Stimulated activated memory B cell treated with anti-CD40 and anti-IgM and Interleukin-4, amounts not matched to agents 10 μg/mL and 1 μg/mL and 100 μg/mL, for 72 hours (primary cell): ENCODE measurements around the gene LMNB1.
"Not testable (repeated sequence)": the region's sequence is repeated elsewhere in the genome, so short reads cannot be mapped to it uniquely, and the experiment has no call there.

Experiments
- ATAC-seq: fragments of 150-1000 bp; cut with Tn5 transposase; 2 replicates; pipeline ENCODE4 v1.10.0; 2021
- H3K27ac Mint-ChIP-seq: one replicate; pipeline ENCODE4 v1.8.0; 2022; ENCODE audit warnings: mild to moderate bottlenecking, mixed read lengths
- H3K27me3 Mint-ChIP-seq: one replicate; pipeline ENCODE4 v1.8.0; 2022; ENCODE audit warnings: mixed read lengths
- H3K36me3 Mint-ChIP-seq: one replicate; pipeline ENCODE4 v1.8.0; 2022; ENCODE audit warnings: mixed read lengths
- H3K4me1 Mint-ChIP-seq: one replicate; pipeline ENCODE4 v1.8.0; 2022; ENCODE audit warnings: mixed read lengths
- H3K4me3 Mint-ChIP-seq: one replicate; pipeline ENCODE4 v1.8.0; 2022; ENCODE audit warnings: mild to moderate bottlenecking, moderate library complexity, mixed read lengths
- H3K9me3 Mint-ChIP-seq: one replicate; pipeline ENCODE4 v1.8.0; 2022; ENCODE audit warnings: mixed read lengths

Gene LMNB1

DNA sequence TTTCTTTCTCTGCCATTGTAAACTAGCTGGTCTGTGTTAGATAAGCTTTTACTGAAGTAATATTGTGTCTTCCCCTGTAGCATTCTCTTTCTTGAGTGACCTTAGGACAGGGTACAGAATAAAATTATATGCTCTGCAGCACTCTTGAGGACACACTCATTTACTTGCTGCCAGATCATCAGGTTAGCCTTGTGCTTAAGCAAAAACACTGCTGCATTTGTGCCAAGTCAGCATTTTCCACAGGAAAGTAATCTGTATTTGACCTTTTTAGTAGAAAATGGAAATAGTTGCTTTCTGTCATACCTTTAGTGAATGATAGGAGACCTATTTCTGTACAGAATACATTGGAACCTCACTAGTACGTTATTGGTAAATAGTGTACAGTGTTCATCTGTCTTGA is 54.2 kb downstream of the LMNB1 start:
- Mint-ChIP-seq H3K27ac (no peak overlapping the region), H3K27me3 (no peaks in the 10 kb centered on the region), H3K9me3 (no peaks in the 10 kb centered on the region), H3K4me1 (no peaks in the 10 kb centered on the region), H3K36me3 (peaks cover 75% of the 10 kb centered on the region), H3K4me3 (no peak overlapping the region)
- ATAC-seq, result no peak

- no peaks in the 10 kb centered on the region for H3K4me1 Mint-ChIP-seq
- peaks cover 64% of the 10 kb centered on the region for H3K36me3 Mint-ChIP-seq
- ATAC-seq, result no peak
- H3K4me3 Mint-ChIP-seq, result no peak overlapping the region
- H3K27ac Mint-ChIP-seq, result no peak overlapping the region
- no peaks in the 10 kb centered on the region for H3K9me3 Mint-ChIP-seq
- no peaks in the 10 kb centered on the region for H3K27me3 Mint-ChIP-seq
Observed at GRCh38 chr5:126836778-126837177, 59.8 kb downstream of the LMNB1 start.

GRCh38 chr5:126837242-126837641 is 60.3 kb downstream of the LMNB1 start:
- no peak for ATAC-seq
- Mint-ChIP-seq H3K27ac (no peak overlapping the region), H3K27me3 (no peaks in the 10 kb centered on the region), H3K4me1 (no peaks in the 10 kb centered on the region), H3K4me3 (no peak overlapping the region), H3K36me3 (peaks cover 68% of the 10 kb centered on the region), H3K9me3 (no peaks in the 10 kb centered on the region)

DNA sequence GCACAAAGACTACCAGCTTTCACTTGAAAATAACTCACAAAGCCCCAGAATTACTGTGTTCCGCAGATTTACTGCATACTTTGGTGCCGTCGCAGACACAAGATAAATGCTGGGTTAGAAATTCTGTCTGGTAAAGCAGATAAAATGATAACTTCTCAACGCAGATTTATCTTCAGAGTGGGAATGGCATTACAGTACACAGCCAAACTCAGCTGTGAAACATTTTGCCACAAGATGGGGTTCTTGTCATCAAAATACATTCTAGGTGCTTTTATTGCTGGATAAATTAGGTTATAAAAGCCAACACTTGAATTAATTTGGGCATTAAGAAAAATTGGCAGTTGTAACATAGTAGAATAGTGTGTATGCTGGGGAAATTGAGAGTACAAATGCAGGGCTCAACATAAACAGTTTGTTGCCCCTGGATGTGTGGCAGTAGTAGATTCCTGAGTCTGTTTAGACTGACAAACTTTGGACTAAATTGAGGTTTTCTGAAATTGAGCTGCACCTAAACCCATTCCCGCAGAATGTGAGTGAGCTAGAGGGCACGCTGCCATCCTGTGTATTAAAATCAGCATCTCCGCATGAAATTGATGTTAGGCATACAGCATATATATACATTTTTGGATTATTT is 61.1 kb downstream of the LMNB1 start:
- Mint-ChIP-seq H3K27ac (no peak overlapping the region), H3K27me3 (no peaks in the 10 kb centered on the region), H3K36me3 (peaks cover 65% of the 10 kb centered on the region)

DNA sequence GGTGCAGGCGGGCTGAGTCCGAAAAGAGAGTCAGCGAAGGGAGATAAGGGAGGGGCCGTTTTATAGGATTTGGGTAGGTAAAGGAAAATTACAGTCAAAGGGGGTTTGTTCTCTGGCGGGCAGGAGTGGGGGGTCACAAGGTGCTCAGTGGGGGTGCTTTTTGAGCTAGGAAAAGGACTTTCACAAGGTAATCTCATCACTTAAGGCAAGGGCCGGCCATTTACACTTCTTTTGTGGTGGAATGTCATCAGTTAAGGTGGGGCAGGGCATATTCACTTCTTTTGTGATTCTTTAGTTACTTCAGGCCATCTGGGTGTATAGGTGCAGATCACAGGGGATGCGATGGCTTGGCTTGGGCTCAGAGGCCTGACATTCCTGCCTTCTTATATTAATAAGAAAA is 62.5 kb downstream of the LMNB1 start:
- ATAC-seq, H3K9me3 Mint-ChIP-seq, H3K27ac Mint-ChIP-seq, H3K4me1 Mint-ChIP-seq, H3K4me3 Mint-ChIP-seq, H3K27me3 Mint-ChIP-seq: not testable (repeated sequence)
- peaks cover 66% of the 10 kb centered on the region for H3K36me3 Mint-ChIP-seq

More for the DNA sequence above, 61.1 kb downstream of the LMNB1 start:
- H3K9me3 Mint-ChIP-seq, result no peaks in the 10 kb centered on the region
- H3K4me1 Mint-ChIP-seq, result no peaks in the 10 kb centered on the region
- no peak for ATAC-seq
- H3K4me3 Mint-ChIP-seq, result no peak overlapping the region

DNA sequence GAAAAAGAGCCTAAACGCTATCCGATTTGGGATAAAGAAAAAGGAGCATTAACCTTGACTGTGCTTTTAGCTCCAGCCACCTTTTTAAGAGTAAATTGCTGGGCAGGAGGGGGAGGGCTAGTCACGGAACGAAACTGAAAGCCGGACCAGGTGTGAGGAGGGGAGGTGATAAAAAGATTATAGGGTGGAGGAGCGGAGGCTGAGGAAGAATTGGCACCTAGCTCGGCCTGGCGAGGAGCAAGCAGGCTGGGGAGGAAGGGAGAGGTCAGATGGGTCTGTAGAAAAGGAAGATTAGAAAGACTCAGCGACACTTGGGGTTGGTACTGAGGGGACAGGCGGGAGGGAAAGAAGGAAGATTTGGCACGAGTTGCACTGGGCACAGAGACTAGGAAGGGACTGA is 66.4 kb downstream of the LMNB1 start:
- peaks cover 40% of the 10 kb centered on the region for H3K4me1 Mint-ChIP-seq
- H3K36me3 Mint-ChIP-seq, result peaks cover 47% of the 10 kb centered on the region
- not testable (repeated sequence) for H3K4me3 Mint-ChIP-seq, H3K27me3 Mint-ChIP-seq, ATAC-seq, H3K9me3 Mint-ChIP-seq
- H3K27ac Mint-ChIP-seq, result peak overlapping the region; percentile 81

- peaks cover 32% of the 10 kb centered on the region for H3K36me3 Mint-ChIP-seq
- H3K9me3 Mint-ChIP-seq, H3K27me3 Mint-ChIP-seq: not testable (repeated sequence)
- peak; percentile 94 for ATAC-seq
- peak overlapping the region; percentile 21 for H3K4me3 Mint-ChIP-seq
- H3K4me1 Mint-ChIP-seq, result peaks cover 40% of the 10 kb centered on the region
- peak overlapping the region; percentile 81 for H3K27ac Mint-ChIP-seq
Observed at GRCh38 chr5:126845470-126846070, 68.6 kb downstream of the LMNB1 start.

- Mint-ChIP-seq H3K27ac (peak overlapping the region; percentile 81), H3K36me3 (peaks cover 26% of the 10 kb centered on the region), H3K4me1 (peaks cover 42% of the 10 kb centered on the region), H3K4me3 (no peak overlapping the region), H3K27me3 (no peaks in the 10 kb centered on the region), H3K9me3 (peaks cover 7% of the 10 kb centered on the region)
- ATAC-seq, result no peak
Observed at GRCh38 chr5:126846344-126846743, 69.4 kb downstream of the LMNB1 start.

- ATAC-seq, result no peak
- Mint-ChIP-seq H3K9me3 (peaks cover 7% of the 10 kb centered on the region), H3K36me3 (peaks cover 23% of the 10 kb centered on the region), H3K4me3 (no peak overlapping the region), H3K27ac (peak overlapping the region; percentile 81), H3K27me3 (no peaks in the 10 kb centered on the region), H3K4me1 (peaks cover 48% of the 10 kb centered on the region)
Observed at GRCh38 chr5:126846744-126847455, 70.0 kb downstream of the LMNB1 start.

DNA sequence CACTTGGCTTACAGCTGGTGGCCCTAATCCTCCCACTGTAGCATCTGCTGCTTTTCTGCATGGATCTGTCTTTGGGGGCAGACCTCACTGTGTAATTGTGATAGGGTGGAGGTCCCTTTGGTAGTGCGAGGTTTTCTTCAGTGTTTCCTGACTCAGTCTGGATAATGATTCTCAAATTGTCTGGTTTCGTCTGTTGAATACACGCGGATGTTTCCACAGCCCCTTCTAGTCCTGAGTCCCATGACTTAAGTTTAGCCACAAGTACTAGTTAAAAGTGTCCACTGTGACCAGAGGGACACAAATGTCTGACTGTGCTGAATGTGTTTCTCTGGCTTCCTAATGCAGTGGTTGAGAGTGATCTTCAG is 70.5 kb downstream of the LMNB1 start:
- H3K4me3 Mint-ChIP-seq, result no peak overlapping the region
- no peaks in the 10 kb centered on the region for H3K27me3 Mint-ChIP-seq
- peak overlapping the region; percentile 68 for H3K27ac Mint-ChIP-seq
- no peak for ATAC-seq
- H3K4me1 Mint-ChIP-seq, result peaks cover 53% of the 10 kb centered on the region
- peaks cover 17% of the 10 kb centered on the region for H3K36me3 Mint-ChIP-seq
- H3K9me3 Mint-ChIP-seq, result peaks cover 7% of the 10 kb centered on the region

GRCh38 chr5:126847826-126848251 is 70.9 kb downstream of the LMNB1 start:
- no peaks in the 10 kb centered on the region for H3K27me3 Mint-ChIP-seq
- H3K4me1 Mint-ChIP-seq, result peaks cover 57% of the 10 kb centered on the region
- no peak for ATAC-seq
- no peak overlapping the region for H3K4me3 Mint-ChIP-seq
- peaks cover 7% of the 10 kb centered on the region for H3K9me3 Mint-ChIP-seq
- peaks cover 17% of the 10 kb centered on the region for H3K36me3 Mint-ChIP-seq
- H3K27ac Mint-ChIP-seq, result peak overlapping the region; percentile 68

DNA sequence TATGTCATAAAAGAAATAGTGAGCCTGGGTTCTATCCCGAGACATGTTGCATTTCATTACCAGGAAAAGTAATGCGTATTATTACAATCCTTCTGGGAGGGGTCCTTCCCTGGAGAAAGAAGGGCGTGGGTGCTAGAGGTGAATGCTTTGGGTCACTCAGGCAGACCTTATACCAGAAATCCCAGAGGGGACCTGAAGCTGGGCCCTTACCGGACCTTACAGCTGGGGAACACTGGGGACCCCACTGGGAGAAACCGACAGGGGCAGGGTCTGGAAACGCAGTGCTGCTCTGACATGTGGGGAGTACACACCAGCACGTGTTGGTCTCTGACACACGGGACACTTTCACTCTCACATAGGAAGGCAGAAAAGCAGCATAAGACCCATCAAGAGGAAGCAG is 71.3 kb downstream of the LMNB1 start:
- H3K36me3 Mint-ChIP-seq, result peaks cover 18% of the 10 kb centered on the region
- H3K9me3 Mint-ChIP-seq, result peaks cover 7% of the 10 kb centered on the region
- no peaks in the 10 kb centered on the region for H3K27me3 Mint-ChIP-seq
- ATAC-seq, result no peak
- no peak overlapping the region for H3K4me3 Mint-ChIP-seq
- H3K27ac Mint-ChIP-seq, result peak overlapping the region; percentile 68
- peaks cover 61% of the 10 kb centered on the region for H3K4me1 Mint-ChIP-seq

GRCh38 chr5:126849101-126849678 is 72.3 kb downstream of the LMNB1 start:
- ATAC-seq, result no peak
- peaks cover 16% of the 10 kb centered on the region for H3K36me3 Mint-ChIP-seq
- H3K9me3 Mint-ChIP-seq, result peaks cover 3% of the 10 kb centered on the region
- no peak overlapping the region for H3K4me3 Mint-ChIP-seq
- peaks cover 62% of the 10 kb centered on the region for H3K4me1 Mint-ChIP-seq
- no peaks in the 10 kb centered on the region for H3K27me3 Mint-ChIP-seq
- no peak overlapping the region for H3K27ac Mint-ChIP-seq

DNA sequence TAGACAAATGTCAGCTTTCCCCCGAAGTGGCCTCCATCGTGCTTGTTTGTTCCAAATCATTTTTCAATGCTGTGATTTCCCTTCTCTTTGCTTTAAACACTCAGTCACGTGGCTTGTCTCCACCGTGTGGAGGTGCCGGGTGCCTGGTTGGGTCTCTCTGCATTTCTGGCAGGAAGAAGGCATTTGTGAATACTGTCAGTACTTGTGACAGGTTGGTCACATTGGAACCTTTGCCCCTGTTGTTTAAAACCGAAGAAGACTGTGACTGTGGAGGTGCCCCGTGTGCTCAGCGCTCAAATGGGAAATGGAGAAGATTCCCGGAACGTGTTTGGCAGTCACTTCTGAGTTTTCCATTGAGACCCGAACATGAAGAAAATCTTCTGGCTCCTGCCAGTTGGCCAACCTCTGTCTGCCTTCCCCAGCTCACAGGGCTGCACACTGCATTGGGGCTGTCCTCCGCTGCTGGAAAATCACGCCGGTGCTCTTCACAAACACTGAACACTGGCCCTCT is 74.6 kb downstream of the LMNB1 start:
- Mint-ChIP-seq H3K27me3 (no peaks in the 10 kb centered on the region), H3K36me3 (peaks cover 21% of the 10 kb centered on the region), H3K4me3 (no peak overlapping the region), H3K4me1 (peaks cover 44% of the 10 kb centered on the region), H3K27ac (peak overlapping the region; percentile 83), H3K9me3 (no peaks in the 10 kb centered on the region)
- no peak for ATAC-seq

GRCh38 chr5:126852091-126852571 is 75.2 kb downstream of the LMNB1 start:
- peak; percentile 90 for ATAC-seq
- peak overlapping the region; percentile 46 for H3K4me3 Mint-ChIP-seq
- H3K27ac Mint-ChIP-seq, result peak overlapping the region; percentile 83
- peaks cover 25% of the 10 kb centered on the region for H3K36me3 Mint-ChIP-seq
- H3K27me3 Mint-ChIP-seq, result no peaks in the 10 kb centered on the region
- no peaks in the 10 kb centered on the region for H3K9me3 Mint-ChIP-seq
- peaks cover 39% of the 10 kb centered on the region for H3K4me1 Mint-ChIP-seq
